HG03575 (cell line): ENCODE measurements around the gene NFATC2.
A peak's percentile ranks its signal among the peaks of the same experiment; 100 is the strongest.
"Not testable (repeated sequence)": the region's sequence is repeated elsewhere in the genome, so short reads cannot be mapped to it uniquely, and the experiment has no call there.

Source experiments
- ATAC-seq: cut with Tn5 transposase; IDR thresholded peaks from one replicate; pipeline ENCODE4 v1.9.1; 2021; ENCODE audit not compliant: unreplicated experiment, insufficient number of reproducible peaks, low FRiP score; ENCODE audit errors: extremely low read depth

The NFATC2 gene

DNA sequence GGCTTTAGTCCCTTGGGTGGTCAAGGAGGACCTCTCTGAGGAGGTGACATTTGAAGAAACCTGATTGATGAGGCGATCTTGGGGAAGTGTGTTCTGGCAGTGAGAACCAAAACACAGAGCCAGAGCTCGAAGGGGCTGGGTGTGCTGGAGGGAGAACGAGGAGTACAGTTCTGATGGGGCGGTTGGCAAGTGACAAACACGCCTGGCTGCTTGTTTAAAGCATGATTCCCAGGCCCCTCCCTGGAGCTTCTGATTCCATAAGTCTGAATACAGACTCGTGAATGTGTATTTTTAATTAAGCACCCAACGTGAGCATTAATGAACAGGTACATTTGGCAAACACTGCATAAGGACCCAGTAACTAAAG lies 886 bp upstream of the NFATC2 start:
- no peak for ATAC-seq

GRCh38 chr20:51542033-51542570 lies 417 bp downstream of the NFATC2 start:
- ATAC-seq, result no peak

GRCh38 chr20:51541189-51542032 lies 1.1 kb downstream of the NFATC2 start:
- ATAC-seq, result no peak

- no peak for ATAC-seq
Measured at GRCh38 chr20:51540580-51540979, 1.9 kb downstream of the NFATC2 start.

GRCh38 chr20:51540074-51540473 lies 2.4 kb downstream of the NFATC2 start:
- not testable (repeated sequence) for ATAC-seq

GRCh38 chr20:51536116-51537069 lies 6.1 kb downstream of the NFATC2 start:
- no peak for ATAC-seq

GRCh38 chr20:51535674-51536073 lies 6.8 kb downstream of the NFATC2 start:
- no peak for ATAC-seq

DNA sequence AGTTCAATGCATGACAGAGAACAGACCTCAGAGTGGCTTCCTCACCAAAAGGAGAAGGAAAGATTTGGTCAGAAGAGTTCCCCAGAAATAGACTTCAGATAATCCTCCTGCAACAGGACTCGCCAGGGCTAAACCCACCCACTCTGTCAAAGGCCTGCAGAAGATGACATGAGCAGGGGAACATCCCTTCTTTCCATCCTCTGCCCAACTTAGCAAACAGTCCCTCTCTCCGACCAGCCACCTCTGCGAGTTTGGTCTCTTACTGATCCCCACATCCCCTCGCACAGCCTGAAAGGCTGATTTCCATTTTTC lies 7.5 kb downstream of the NFATC2 start:
- ATAC-seq, result no peak

- no peak for ATAC-seq
Measured at GRCh38 chr20:51533291-51534172, 9.0 kb downstream of the NFATC2 start.

DNA sequence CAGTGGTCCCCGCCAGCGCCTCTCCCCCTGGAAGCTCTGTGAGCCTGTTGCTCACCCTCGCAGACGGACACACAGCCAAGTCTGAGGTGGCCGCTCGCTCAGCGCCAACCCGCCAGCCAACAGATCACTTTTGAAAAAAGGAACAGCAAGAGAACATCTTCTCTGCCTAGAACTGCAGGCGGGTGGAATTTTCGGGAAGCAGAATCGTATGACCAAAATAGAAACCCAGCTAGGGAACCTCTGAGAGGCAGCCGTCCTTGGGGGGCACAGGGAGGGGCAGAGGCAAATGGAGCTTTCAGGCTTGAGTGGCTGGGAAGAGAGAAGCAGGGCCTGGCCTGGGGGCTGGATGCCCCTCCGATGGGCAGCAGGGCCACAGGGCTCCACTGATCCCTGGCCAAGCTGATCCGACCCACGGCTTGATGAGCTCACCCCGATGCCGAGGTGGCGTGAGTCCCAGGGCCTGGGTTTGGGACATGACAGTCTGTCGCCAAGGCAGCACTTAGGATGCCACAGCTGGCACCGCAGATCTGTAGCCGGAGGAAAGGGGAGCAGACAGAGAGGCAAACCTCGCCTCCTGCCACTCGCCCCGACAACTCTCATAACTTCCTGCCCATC lies 9.8 kb downstream of the NFATC2 start:
- no peak for ATAC-seq

DNA sequence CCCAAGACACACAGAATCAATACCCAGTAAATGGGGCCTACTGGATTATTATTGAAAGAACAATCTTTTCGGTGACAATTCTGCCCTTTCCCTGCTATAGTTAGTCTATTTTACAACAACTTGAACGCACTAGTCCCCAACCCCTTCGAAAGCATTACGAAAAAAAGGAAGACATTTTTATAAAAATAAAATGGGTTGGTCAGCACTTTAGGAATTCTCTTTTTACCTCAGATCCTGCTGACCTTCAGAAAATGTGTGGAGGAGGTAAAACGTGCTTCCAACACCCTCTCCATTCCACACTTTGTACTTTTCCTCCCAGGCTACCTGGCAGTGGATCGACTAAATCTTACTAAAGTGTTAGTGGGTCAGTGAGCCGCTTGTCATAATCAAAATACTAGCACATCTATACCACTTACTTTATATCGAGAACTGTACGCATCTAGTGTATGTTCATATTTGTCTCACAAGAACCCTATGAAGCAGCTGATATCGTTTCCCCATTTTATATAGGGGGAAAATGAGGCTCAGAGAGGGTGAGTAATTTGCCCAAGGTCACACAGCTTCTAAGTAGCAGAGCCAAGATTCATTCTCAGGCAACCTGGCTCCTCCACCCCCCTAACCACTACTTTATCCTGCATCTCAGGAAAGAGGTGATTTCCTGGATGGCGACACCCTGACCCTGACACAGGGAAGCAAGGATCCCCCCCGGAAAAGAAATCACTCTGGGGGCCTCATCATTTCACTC lies 10.6 kb downstream of the NFATC2 start:
- no peak for ATAC-seq

- peak; percentile 46 for ATAC-seq
Measured at GRCh38 chr20:51531141-51531710, 11.3 kb downstream of the NFATC2 start.

DNA sequence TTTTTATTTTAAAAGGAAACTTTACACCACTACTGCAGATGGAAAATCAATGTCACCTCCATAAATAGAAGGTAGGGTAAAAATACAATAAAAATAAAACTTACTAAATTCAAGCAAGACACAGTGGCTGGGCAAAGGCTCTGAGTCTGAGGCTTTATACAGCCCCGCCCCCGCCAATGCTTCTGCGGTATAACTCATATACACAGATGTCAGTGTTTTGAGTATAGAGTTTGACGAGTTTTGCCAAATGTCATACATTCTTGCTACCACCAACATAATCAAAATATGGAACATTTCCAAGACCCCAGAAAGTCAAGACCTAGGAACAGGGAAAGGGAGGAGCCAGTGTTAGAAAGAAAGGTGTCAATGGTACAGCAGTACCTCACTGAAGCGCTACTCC lies 12.8 kb downstream of the NFATC2 start:
- ATAC-seq, result no peak

DNA sequence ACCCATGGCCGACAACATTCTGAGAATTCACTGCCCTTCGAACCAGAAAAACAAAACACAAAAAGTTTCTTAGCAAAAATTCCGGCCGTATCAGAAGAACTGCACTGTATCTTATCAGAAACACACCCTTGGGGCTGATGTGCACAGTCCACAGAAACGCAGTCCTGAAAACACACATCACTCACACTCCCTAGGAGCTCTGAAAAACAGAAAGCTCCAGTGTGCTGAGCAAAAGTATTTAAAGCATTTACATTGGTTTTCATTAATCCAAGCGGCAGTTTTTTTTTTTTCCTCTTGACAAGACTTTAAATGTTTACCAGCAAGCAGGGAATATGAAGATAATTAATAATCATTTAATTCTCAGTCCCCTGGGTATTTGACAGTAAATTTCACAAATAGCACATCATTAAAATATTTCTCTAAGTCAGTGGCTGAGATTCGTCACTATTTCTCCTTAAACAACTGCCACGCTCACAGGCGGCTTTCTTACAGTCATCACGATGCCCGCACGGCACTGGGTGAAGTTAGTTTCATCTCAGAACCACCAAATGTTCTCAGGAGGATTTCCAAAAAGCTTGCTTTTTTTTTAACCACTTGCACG lies 13.3 kb downstream of the NFATC2 start:
- no peak for ATAC-seq

DNA sequence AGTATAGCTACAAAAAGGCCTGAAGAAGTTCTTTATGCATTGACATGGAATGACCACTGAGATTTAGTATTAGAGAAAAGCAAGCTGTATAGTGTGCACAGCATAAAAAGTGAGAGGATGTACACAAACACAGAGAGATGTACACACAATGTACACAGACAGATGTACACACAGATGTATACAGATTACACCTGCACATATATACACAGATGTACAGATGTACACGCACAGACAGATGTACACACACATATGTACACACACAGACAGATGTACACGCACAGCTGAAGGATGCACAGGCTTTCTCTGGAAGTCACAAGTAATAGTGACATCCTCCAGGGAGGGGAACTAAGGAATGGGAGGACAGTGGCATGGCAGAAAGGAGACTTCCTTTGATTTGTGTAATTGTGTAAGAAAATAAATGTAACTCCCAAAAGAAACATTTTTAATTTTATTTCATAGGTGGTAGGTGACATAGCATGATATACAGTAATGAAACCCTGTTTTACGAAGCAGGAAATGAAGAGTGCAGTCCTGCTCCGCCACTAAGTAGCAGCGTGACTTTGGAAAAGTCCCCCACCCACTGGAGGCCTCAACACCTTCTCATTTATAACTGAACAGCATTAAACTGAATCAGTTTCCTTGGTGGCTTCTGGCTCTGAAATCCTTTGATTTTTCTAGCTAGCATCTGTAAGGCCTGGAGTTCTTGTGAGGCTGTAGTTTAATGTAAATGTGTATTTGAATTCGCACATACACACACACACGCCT lies 14.1 kb downstream of the NFATC2 start:
- ATAC-seq, result no peak

DNA sequence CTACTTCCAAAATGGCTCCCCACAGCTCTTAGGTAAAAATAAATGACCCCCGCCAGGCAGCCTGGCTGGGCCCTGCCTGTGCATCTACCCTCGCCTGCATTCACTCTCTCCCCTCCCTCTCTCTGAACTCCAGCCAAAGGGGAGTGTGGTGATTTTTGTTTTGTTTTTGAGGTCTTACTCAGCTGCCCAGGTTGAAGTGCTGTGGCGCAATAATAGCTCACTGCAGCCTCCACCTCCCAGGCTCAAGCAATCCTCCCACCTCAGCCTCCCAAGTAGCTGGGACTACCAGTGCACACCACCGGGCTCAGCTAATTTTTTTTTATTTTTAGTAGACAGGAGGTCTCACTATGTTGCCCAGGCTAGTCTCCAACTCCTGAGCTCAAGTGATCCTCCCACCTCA lies 15.8 kb downstream of the NFATC2 start:
- no peak for ATAC-seq

GRCh38 chr20:51526106-51526470 lies 16.4 kb downstream of the NFATC2 start:
- ATAC-seq, result no peak
